ENCODE results near the gene MED29.

MED29 gene

GRCh38 chr19:39410017-39410830 is 19.0 kb downstream of the MED29 start:
- peaks cover 28% of the 10 kb centered on the region for H3K4me1 ChIP-seq (ENCODE audit: control insufficient read depth, low read depth, low read length)
- H3K9me3 ChIP-seq (ENCODE audit: control insufficient read depth, low read depth, low read length): no peaks in the 10 kb centered on the region
- peak overlapping the region; percentile 82 for H3K4me3 ChIP-seq (ENCODE audit: low read length)
- H3K9ac ChIP-seq (ENCODE audit: low read length): peak overlapping the region; percentile 88
- H3K36me3 ChIP-seq (ENCODE audit: control insufficient read depth, low read depth, low read length): no peaks in the 10 kb centered on the region
- peaks cover 4% of the 10 kb centered on the region for H3K27me3 ChIP-seq (ENCODE audit: control insufficient read depth, insufficient read depth, low read length)
- peak overlapping the region; percentile 30 for H3K27ac ChIP-seq (ENCODE audit: low read length)

DNA sequence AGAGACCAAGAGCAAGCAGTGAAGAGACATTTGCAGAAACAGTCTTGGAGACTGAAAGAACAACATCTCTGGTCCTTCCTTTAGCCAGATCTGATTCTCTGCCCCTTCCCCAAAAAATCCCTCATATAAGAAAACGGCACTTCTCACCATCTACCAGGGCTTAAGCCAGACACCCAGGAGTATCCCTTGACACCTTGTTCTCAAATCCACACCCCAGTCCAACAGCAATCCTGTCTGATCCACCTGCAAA is 19.6 kb downstream of the MED29 start:
- no peaks in the 10 kb centered on the region for H3K27me3 ChIP-seq (ENCODE audit: control insufficient read depth, insufficient read depth, low read length)
- no peaks in the 10 kb centered on the region for H3K9me3 ChIP-seq (ENCODE audit: control insufficient read depth, low read depth, low read length)
- peaks cover under 1% of the 10 kb centered on the region for H3K36me3 ChIP-seq (ENCODE audit: control insufficient read depth, low read depth, low read length)
- H3K4me3 ChIP-seq (ENCODE audit: low read length): peak overlapping the region; percentile 82
- H3K27ac ChIP-seq (ENCODE audit: low read length): no peak overlapping the region
- H3K4me1 ChIP-seq (ENCODE audit: control insufficient read depth, low read depth, low read length): peaks cover 25% of the 10 kb centered on the region
- peak overlapping the region; percentile 88 for H3K9ac ChIP-seq (ENCODE audit: low read length)

DNA sequence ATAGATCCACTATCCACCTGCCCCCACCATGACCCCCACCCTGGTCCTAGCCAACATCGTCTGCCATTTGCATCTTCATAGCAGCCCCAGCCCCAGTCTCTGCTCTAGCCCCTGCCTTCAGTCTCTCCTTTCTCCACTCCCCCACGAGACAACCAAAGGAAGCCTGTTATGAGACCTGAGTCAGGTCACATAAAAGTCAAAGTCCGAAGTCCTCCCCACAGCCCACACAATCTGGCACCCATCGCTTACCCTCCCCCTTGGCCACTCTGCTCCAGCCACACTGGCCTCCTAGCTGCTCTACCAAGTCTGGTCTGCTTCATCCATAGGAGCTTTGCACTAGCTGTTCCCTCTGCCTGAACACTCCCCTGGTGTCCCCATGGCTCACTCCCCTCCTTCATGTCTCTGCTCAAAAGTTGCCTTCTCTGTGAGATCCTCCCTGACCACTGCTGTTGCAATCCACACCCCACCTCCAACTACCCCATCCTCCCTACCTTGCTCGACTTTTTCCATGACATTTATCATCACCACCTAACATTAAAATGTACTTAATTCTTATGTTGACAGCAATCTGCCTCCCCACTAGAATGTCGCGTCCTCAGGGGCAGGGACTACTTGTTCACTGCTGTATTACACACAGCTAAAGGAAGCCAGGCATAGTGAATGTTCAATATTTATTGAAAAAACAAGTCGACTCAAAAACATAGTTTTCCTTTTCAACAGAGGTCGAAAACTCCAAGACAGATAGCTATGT is 20.1 kb downstream of the MED29 start:
- peak overlapping the region; percentile 74 for H3K4me3 ChIP-seq (ENCODE audit: low read length)
- H3K36me3 ChIP-seq (ENCODE audit: control insufficient read depth, low read depth, low read length): peaks cover 5% of the 10 kb centered on the region
- no peak overlapping the region for H3K27ac ChIP-seq (ENCODE audit: low read length)
- H3K9me3 ChIP-seq (ENCODE audit: control insufficient read depth, low read depth, low read length): no peaks in the 10 kb centered on the region
- H3K4me1 ChIP-seq (ENCODE audit: control insufficient read depth, low read depth, low read length): peaks cover 21% of the 10 kb centered on the region
- no peaks in the 10 kb centered on the region for H3K27me3 ChIP-seq (ENCODE audit: control insufficient read depth, insufficient read depth, low read length)
- no peak overlapping the region for H3K9ac ChIP-seq (ENCODE audit: low read length)

DNA sequence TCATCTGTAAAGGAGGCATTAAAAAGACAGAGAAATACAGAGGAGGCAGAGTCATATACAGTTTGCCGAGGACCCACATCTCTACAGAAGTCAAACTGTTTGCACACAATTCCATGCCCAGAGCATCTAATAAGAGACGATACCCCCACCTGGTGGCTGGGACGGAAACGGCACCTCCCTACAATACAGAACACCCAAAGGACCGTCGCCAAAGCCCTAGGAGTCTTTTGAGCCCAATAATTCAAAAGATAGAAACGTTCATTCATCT is 20.6 kb downstream of the MED29 start:
- peak overlapping the region; percentile 74 for H3K4me3 ChIP-seq (ENCODE audit: low read length)
- H3K4me1 ChIP-seq (ENCODE audit: control insufficient read depth, low read depth, low read length): peaks cover 21% of the 10 kb centered on the region
- no peak overlapping the region for H3K27ac ChIP-seq (ENCODE audit: low read length)
- H3K36me3 ChIP-seq (ENCODE audit: control insufficient read depth, low read depth, low read length): peaks cover 5% of the 10 kb centered on the region
- H3K27me3 ChIP-seq (ENCODE audit: control insufficient read depth, insufficient read depth, low read length): no peaks in the 10 kb centered on the region
- H3K9ac ChIP-seq (ENCODE audit: low read length): no peak overlapping the region
- no peaks in the 10 kb centered on the region for H3K9me3 ChIP-seq (ENCODE audit: control insufficient read depth, low read depth, low read length)

- H3K4me1 ChIP-seq (ENCODE audit: control insufficient read depth, low read depth, low read length): peaks cover 21% of the 10 kb centered on the region
These were observed 21.1 kb downstream of the MED29 start, which contains the start of gene PLEKHG2 for GRCh38 chr19:39412100-39412866. TSS of gene PLEKHG2 (plus strand) at chr19:39412669. CDS start at chr19:39414087, 1,418 bp downstream.

GRCh38 chr19:39412867-39413271 is 21.7 kb downstream of the MED29 start:
- Histone ChIP-seq H3K9me3 (ENCODE audit: control insufficient read depth, low read depth, low read length) (no peaks in the 10 kb centered on the region), H3K36me3 (ENCODE audit: control insufficient read depth, low read depth, low read length) (peaks cover 16% of the 10 kb centered on the region), H3K27me3 (ENCODE audit: control insufficient read depth, insufficient read depth, low read length) (no peaks in the 10 kb centered on the region), H3K4me3 (ENCODE audit: low read length) (peak overlapping the region; percentile 99), H3K9ac (ENCODE audit: low read length) (peak overlapping the region; percentile 98), H3K4me1 (ENCODE audit: control insufficient read depth, low read depth, low read length) (peaks cover 21% of the 10 kb centered on the region), H3K27ac (ENCODE audit: low read length) (peak overlapping the region; percentile 89)

More at GRCh38 chr19:39412100-39412866, 21.1 kb downstream of the MED29 start, which contains the start of gene PLEKHG2:
- H3K36me3 ChIP-seq (ENCODE audit: control insufficient read depth, low read depth, low read length): peaks cover 10% of the 10 kb centered on the region
- no peaks in the 10 kb centered on the region for H3K9me3 ChIP-seq (ENCODE audit: control insufficient read depth, low read depth, low read length)
- peak within 1 kb of the TSS; percentile 89 for H3K27ac ChIP-seq (ENCODE audit: low read length)
- H3K4me3 ChIP-seq (ENCODE audit: low read length): peak within 1 kb of the TSS; percentile 99
- no peaks in the 10 kb centered on the region for H3K27me3 ChIP-seq (ENCODE audit: control insufficient read depth, insufficient read depth, low read length)
- peak within 1 kb of the TSS; percentile 98 for H3K9ac ChIP-seq (ENCODE audit: low read length)

DNA sequence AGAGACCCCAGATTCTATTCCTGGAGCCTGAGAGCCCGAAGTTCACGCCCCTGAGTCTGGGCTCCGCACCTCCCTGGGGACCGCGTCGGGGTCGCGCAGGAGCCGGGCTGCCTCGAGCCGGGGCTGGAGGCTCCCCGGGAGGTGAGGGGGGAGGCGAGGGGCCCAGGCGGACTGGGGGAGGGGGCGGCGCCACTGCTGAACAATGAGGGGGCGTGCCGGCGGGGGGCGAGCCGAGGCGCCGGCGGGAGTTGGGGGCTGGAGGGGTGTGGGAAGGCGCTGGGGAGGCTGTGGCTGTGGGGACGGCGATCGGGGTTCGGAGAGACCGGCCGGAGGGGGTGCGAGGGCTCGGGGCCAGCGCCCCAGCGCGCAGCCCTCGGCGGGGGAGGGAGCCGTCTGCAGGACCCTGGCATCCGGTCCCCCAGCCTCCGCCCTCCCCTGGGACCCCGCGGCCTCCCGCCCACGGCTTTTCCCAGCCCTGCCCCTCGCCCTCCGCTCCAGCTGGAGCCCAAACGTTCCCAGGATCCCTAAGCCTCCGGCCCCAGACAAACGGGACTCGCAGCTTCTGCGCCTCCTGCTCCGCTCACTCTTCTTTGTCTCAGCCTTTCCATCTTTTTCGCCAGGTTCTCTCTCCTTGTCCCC is 22.2 kb downstream of the MED29 start:
- H3K4me1 ChIP-seq (ENCODE audit: control insufficient read depth, low read depth, low read length): peaks cover 21% of the 10 kb centered on the region
- peak overlapping the region; percentile 98 for H3K9ac ChIP-seq (ENCODE audit: low read length)
- H3K9me3 ChIP-seq (ENCODE audit: control insufficient read depth, low read depth, low read length): no peaks in the 10 kb centered on the region
- peak overlapping the region; percentile 89 for H3K27ac ChIP-seq (ENCODE audit: low read length)
- no peaks in the 10 kb centered on the region for H3K27me3 ChIP-seq (ENCODE audit: control insufficient read depth, insufficient read depth, low read length)
- peaks cover 19% of the 10 kb centered on the region for H3K36me3 ChIP-seq (ENCODE audit: control insufficient read depth, low read depth, low read length)
- peak overlapping the region; percentile 99 for H3K4me3 ChIP-seq (ENCODE audit: low read length)

DNA sequence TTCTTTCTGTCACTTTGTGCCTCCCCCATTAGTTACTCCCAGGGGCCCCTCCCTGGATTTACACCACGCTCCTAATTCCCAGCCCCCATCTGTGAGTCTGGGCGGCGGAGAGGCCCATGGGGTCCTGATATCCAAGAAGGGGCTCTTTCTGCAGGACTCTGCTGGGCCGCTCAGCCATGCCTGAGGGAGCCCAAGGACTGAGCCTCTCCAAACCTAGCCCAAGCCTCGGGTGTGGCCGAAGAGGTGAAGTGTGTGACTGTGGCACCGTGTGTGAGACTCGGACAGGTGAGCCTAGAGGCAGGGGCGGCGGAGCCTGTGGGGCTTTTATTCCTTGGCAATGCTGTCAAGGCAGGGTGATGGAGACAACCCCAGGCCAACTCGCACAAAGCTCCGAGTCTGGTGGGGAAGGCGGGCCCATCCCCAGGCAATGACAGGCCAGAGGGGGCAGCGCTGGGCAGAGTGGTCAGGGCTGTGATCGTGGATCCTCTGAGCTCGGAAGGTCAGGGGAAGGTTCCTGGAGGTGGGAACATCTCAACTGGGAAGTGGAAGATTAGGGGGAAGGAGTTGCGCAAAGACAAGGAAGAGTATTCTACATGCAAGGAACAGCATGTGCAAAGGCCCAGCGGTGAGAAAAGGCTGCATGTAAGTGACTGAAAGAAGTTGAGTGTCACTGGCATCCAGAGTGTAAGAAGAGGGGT is 22.9 kb downstream of the MED29 start:
- H3K4me1 ChIP-seq (ENCODE audit: control insufficient read depth, low read depth, low read length): peaks cover 21% of the 10 kb centered on the region
- H3K9ac ChIP-seq (ENCODE audit: low read length): peak overlapping the region; percentile 98
- no peaks in the 10 kb centered on the region for H3K27me3 ChIP-seq (ENCODE audit: control insufficient read depth, insufficient read depth, low read length)
- H3K4me3 ChIP-seq (ENCODE audit: low read length): peak overlapping the region; percentile 99
- H3K27ac ChIP-seq (ENCODE audit: low read length): peak overlapping the region; percentile 18
- peaks cover 26% of the 10 kb centered on the region for H3K36me3 ChIP-seq (ENCODE audit: control insufficient read depth, low read depth, low read length)
- H3K9me3 ChIP-seq (ENCODE audit: control insufficient read depth, low read depth, low read length): no peaks in the 10 kb centered on the region

GRCh38 chr19:39415111-39416046 is 24.2 kb downstream of the MED29 start:
- Histone ChIP-seq H3K27ac (ENCODE audit: low read length) (no peak overlapping the region), H3K9ac (ENCODE audit: low read length) (no peak overlapping the region), H3K4me1 (ENCODE audit: control insufficient read depth, low read depth, low read length) (peaks cover 20% of the 10 kb centered on the region), H3K36me3 (ENCODE audit: control insufficient read depth, low read depth, low read length) (peaks cover 31% of the 10 kb centered on the region), H3K27me3 (ENCODE audit: control insufficient read depth, insufficient read depth, low read length) (no peaks in the 10 kb centered on the region), H3K9me3 (ENCODE audit: control insufficient read depth, low read depth, low read length) (no peaks in the 10 kb centered on the region), H3K4me3 (ENCODE audit: low read length) (peak overlapping the region; percentile 99)

Measured in iPS-18a (cell line).